Activated naive CD8-positive, alpha-beta T cell treated with anti-CD3 and anti-CD28 coated beads for 36 hours (primary cell): Measurements from ENCODE around the gene SPTLC2. TPM values are rescaled to one million over a fixed set of nuclear protein-coding genes. Genes with fewer than 3 reads are reported as not detected.
"Not testable (repeated sequence)": the region's sequence is repeated elsewhere in the genome, so short reads cannot be mapped to it uniquely, and the experiment has no call there.

Source experiments
- DNase-seq: peaks from one replicate; pipeline ENCODE4 v3.0.0; 2021
- H3K27ac Mint-ChIP-seq: one replicate; pipeline ENCODE4 v1.8.0; 2022; ENCODE audit warnings: mild to moderate bottlenecking, moderate library complexity, mixed read lengths
- H3K27me3 Mint-ChIP-seq: one replicate; pipeline ENCODE4 v1.8.0; 2022; ENCODE audit warnings: mild to moderate bottlenecking, mixed read lengths
- H3K36me3 Mint-ChIP-seq: one replicate; pipeline ENCODE4 v1.8.0; 2021; ENCODE audit warnings: mild to moderate bottlenecking, mixed read lengths
- H3K4me1 Mint-ChIP-seq: one replicate; pipeline ENCODE4 v1.8.0; 2021; ENCODE audit warnings: mixed read lengths
- H3K4me3 Mint-ChIP-seq: one replicate; pipeline ENCODE4 v1.8.0; 2022; ENCODE audit warnings: mild to moderate bottlenecking, moderate library complexity, mixed read lengths
- H3K9me3 Mint-ChIP-seq: one replicate; pipeline ENCODE4 v1.8.0; 2022; ENCODE audit warnings: mixed read lengths
- total RNA-seq, 2 experiments: library from RNA; stranded (reverse); gene quantifications; one replicate each; pipeline ENCODE4 v1.2.3, GENCODE V29; 2021

The SPTLC2 gene
- total RNA-seq, 2 experiments from 2014 or later: 30.7 to 36.2 TPM

DNA sequence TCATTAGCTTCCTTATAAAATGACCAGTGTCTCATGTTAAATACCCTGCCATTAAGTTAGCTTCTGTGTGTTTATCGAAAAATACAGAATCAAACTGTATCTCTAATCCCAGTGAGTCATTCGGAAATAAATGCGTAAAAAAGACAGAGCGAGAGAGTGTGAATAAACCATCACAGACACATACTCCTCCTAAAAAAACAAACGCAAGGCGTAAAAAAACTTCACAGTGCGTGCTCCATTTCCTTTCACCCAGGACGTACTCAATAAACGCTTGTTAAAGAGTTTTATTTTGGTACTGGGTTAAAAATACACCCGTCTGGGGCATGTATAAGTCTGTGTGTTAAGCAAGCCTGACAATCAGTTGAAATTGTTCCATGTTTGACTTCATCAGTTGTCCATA, 59.0 kb downstream of the SPTLC2 start:
- H3K4me3 Mint-ChIP-seq: no peak overlapping the region
- peak overlapping the region; percentile 49 for H3K27ac Mint-ChIP-seq
- peaks cover 19% of the 10 kb centered on the region for H3K4me1 Mint-ChIP-seq
- H3K9me3 Mint-ChIP-seq: no peaks in the 10 kb centered on the region
- H3K27me3 Mint-ChIP-seq: no peaks in the 10 kb centered on the region
- peaks cover 24% of the 10 kb centered on the region for H3K36me3 Mint-ChIP-seq
- no peak for DNase-seq

DNA sequence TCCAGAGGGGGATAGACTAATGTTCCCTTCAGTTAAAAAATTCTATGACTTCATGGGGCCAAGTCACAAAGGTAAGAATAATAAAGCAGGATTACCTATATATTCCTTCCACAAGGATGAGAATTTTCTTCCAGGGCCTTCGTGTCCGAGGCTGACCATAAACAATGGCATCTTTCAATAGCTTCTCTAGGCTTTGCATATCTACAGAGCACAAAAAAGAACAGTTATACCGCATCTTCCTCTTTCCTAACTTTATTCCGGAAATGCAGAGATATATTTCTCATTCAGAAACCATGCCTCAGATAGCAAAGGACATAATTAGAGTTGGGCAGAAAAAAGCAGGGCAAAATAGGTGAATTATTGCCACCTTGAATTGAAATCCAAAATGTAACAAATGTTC, 59.5 kb downstream of the SPTLC2 start:
- no peaks in the 10 kb centered on the region for H3K27me3 Mint-ChIP-seq
- H3K9me3 Mint-ChIP-seq: no peaks in the 10 kb centered on the region
- peak overlapping the region; percentile 49 for H3K27ac Mint-ChIP-seq
- no peak overlapping the region for H3K4me3 Mint-ChIP-seq
- peaks cover 28% of the 10 kb centered on the region for H3K36me3 Mint-ChIP-seq
- no peak for DNase-seq
- peaks cover 19% of the 10 kb centered on the region for H3K4me1 Mint-ChIP-seq

DNA sequence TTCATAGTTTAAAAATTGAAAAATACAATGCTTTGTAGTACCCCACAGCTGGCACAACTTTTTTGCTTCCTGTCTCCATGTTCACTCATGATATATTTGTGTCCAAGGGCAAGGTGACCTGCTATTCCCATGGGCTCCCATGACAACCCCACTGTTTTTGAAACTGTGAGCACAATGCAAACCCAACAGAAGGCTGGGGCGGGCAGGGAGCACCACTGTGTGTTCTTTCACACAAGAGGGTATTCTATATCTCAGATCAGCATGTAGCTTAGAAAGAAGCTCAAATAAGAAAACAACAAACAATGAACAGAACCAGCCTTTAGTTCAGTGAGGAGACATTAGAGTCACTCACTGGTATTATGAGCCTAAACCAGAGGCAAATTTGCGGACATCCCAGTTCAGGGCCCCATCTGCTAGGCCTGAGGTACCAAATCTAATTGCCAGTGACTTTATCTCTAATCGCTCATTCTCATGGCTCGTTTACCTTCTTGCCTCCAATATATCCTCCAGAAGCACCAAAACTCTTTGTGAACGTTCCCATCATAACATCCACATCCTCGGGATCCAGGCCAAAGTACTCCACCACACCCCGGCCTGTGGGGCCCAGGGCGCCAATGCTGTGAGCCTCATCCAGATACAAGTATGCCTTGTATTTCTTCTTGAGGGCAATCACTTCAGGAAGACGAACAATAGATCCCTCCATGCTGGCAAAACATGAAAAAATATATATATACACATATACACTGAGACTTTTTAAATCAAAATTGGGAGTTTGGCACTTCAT, 61.4 kb downstream of the SPTLC2 start:
- no peaks in the 10 kb centered on the region for H3K9me3 Mint-ChIP-seq
- H3K27ac Mint-ChIP-seq: peak overlapping the region; percentile 87
- H3K4me3 Mint-ChIP-seq: no peak overlapping the region
- H3K36me3 Mint-ChIP-seq: peaks cover 27% of the 10 kb centered on the region
- H3K4me1 Mint-ChIP-seq: peaks cover 19% of the 10 kb centered on the region
- no peak for DNase-seq
- no peaks in the 10 kb centered on the region for H3K27me3 Mint-ChIP-seq

DNA sequence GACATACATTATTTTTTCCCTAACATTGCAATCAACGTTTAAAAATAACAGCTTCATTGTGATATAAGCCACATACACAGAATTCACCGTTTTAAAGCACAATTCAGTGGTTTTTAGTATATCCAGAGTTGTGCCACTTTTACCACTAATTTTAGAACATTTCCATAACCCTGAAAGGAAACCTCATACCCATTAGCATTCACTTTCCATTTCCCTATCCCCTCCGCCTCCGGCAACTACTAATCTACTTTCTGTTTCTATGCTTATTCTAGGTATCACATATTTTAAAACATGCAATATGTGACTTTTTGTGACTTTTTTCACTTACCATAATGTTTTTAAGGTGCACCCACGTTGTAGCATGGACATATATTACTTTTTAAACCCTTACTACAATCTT, 62.2 kb downstream of the SPTLC2 start:
- peak; percentile 8 for DNase-seq
- no peaks in the 10 kb centered on the region for H3K9me3 Mint-ChIP-seq
- no peaks in the 10 kb centered on the region for H3K27me3 Mint-ChIP-seq
- peak overlapping the region; percentile 87 for H3K27ac Mint-ChIP-seq
- peaks cover 19% of the 10 kb centered on the region for H3K4me1 Mint-ChIP-seq
- peaks cover 27% of the 10 kb centered on the region for H3K36me3 Mint-ChIP-seq
- H3K4me3 Mint-ChIP-seq: no peak overlapping the region

DNA sequence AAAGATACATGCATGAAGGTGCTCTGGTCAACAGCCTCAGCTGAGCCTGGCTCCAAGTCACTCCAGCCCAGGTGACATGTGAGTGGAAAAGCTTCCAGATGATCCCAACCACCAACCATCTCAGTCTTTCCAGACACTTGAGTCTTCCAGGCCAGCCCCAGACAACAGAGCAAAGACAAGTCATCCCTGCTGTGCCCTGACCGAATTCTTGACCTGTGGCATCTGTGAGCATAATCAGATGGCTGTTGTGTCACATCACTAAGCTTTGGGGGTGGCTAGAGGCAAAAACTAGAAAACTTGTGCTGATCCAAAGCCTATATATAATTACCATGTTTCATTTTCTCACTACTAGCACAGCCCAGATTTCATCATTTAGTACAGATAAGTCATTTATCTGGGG, 67.0 kb downstream of the SPTLC2 start:
- Mint-ChIP-seq H3K9me3 (no peaks in the 10 kb centered on the region), H3K27me3 (no peaks in the 10 kb centered on the region), H3K27ac (no peak overlapping the region), H3K4me3 (no peak overlapping the region), H3K4me1 (peaks cover 8% of the 10 kb centered on the region), H3K36me3 (peaks cover 23% of the 10 kb centered on the region)
- no peak for DNase-seq

DNA sequence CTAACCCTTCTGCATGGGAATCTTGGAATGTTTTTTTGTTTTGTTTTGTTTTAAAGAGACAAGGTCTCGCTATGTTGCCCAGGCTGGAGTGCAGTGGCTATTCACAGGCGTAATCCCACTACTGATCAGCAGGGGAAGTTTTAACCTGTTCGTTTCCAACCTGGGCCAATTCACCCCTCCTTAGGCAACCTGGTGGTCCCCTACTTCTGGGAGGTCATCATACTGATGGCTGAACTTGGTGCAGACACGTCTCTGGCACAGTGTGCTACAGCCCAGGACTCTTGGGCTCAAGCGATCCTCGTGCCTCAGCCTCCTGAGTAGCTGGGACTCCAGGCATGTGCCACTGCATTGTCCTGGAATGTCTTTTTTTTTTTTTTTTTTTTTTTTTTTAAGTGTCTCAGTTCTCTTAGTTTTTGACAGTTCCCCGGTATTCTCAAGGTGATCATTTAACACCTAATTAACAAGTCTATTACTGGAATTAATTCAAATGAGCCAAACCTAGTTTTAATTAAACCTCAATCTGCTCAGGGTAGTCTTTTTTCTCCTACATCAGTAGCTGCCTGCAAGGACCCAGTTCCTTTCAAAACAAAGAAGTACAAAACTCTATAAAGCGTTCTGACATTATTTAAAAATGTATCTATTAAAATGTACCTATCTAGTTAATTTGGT, 68.8 kb downstream of the SPTLC2 start:
- H3K36me3 Mint-ChIP-seq: peaks cover 16% of the 10 kb centered on the region
- no peaks in the 10 kb centered on the region for H3K27me3 Mint-ChIP-seq
- DNase-seq: no peak
- peaks cover 2% of the 10 kb centered on the region for H3K4me1 Mint-ChIP-seq
- H3K4me3 Mint-ChIP-seq: no peak overlapping the region
- H3K27ac Mint-ChIP-seq: no peak overlapping the region
- no peaks in the 10 kb centered on the region for H3K9me3 Mint-ChIP-seq

DNA sequence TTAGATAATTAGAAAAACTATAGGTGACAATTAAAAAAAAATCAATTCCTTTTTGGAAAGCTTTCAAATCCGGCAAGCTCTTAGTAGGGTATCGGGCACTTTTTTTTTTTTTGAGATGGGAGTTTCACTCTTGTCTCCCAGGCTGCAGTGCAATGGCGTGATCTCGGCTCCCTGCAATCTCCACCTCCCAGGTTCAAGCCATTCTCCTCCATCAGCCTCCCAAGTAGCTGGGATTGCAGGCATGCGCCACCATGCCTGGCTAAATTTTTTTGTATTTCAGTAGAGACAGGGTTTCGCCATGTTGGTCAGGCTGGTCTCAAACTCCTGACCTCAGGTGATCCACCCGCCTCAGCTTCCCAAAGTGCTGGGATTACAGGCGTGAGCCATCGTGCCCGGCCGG, 71.3 kb downstream of the SPTLC2 start:
- H3K27me3 Mint-ChIP-seq, H3K4me1 Mint-ChIP-seq, H3K27ac Mint-ChIP-seq, H3K9me3 Mint-ChIP-seq, H3K4me3 Mint-ChIP-seq, DNase-seq: not testable (repeated sequence)
- peaks cover 15% of the 10 kb centered on the region for H3K36me3 Mint-ChIP-seq

DNA sequence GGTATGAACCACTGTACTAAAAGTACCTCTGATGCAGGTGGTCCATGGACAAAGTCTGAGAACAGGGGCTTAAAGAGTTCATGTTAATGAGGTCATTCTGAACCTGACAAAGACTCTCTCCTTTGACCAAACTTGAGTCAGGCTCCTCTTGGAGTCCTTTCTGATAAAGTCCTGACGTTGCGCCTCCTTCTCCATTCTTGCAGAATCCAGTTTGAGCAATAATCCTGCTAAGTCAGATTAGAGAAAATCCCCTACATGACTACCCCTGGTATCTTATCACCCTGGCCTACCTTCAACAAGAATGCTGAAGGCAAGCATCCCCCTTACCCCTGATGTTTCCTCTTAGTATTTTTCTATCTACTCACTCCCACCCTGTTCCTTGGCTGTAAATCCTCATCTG, 71.9 kb downstream of the SPTLC2 start:
- Mint-ChIP-seq H3K27me3 (no peaks in the 10 kb centered on the region), H3K27ac (no peak overlapping the region), H3K4me1 (peaks cover 7% of the 10 kb centered on the region), H3K4me3 (no peak overlapping the region), H3K36me3 (peaks cover 15% of the 10 kb centered on the region), H3K9me3 (no peaks in the 10 kb centered on the region)
- no peak for DNase-seq

DNA sequence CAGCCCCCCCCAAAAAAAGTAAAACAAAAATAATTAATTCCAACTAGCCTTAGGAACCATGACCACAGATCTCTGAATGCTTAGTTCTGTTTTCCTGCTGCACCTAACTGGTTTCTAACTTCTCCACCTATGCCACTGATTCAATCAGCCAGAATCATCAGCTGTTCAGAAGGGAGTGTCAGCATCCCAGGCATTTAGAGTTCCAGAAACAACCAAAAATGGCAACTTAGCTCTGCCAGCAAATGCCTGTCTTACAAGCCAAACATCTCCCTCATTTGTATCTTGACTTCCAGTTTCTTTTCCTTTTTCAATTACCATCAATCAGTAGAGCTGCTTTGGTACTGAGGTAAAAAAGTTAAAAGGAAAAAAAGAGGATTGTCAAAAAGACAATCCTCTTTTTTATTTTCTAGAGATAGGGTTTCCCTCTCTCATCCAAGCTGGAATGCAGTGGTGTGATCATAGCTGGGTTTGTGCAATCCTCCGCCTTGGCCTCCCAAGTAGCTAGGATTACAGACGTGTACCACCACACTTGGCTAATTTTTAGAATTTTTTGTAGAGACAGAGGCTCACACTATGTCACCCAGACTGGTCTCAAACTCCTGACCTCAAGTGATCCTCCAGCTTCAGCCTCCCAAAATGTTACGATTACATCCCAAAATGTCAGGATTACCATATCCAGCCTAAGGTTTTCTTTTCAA, 72.7 kb downstream of the SPTLC2 start:
- H3K27ac Mint-ChIP-seq: no peak overlapping the region
- no peak overlapping the region for H3K4me3 Mint-ChIP-seq
- H3K36me3 Mint-ChIP-seq: peaks cover 15% of the 10 kb centered on the region

DNA sequence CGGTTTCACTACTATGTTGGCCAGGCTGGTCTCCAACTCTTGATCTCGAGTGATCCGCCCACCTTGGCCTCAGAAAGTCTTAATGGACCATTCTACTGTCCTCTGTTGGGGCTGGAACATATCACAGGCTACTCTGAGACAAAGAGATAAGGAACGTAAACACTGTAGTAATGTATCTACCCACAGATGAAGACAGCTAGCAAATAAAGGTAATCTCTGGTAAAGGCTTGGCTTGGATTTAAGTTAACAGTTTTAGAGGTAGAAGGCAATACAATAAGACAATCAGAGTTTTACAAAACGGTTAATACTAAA, 73.2 kb downstream of the SPTLC2 start:
- H3K36me3 Mint-ChIP-seq: peaks cover 11% of the 10 kb centered on the region
- H3K4me3 Mint-ChIP-seq: no peak overlapping the region
- no peaks in the 10 kb centered on the region for H3K27me3 Mint-ChIP-seq
- no peaks in the 10 kb centered on the region for H3K9me3 Mint-ChIP-seq
- no peak for DNase-seq
- no peak overlapping the region for H3K27ac Mint-ChIP-seq
- H3K4me1 Mint-ChIP-seq: peaks cover 7% of the 10 kb centered on the region

More for the DNA sequence above, 72.7 kb downstream of the SPTLC2 start:
- Mint-ChIP-seq H3K9me3 (no peaks in the 10 kb centered on the region), H3K4me1 (peaks cover 7% of the 10 kb centered on the region), H3K27me3 (no peaks in the 10 kb centered on the region)
- DNase-seq: no peak

DNA sequence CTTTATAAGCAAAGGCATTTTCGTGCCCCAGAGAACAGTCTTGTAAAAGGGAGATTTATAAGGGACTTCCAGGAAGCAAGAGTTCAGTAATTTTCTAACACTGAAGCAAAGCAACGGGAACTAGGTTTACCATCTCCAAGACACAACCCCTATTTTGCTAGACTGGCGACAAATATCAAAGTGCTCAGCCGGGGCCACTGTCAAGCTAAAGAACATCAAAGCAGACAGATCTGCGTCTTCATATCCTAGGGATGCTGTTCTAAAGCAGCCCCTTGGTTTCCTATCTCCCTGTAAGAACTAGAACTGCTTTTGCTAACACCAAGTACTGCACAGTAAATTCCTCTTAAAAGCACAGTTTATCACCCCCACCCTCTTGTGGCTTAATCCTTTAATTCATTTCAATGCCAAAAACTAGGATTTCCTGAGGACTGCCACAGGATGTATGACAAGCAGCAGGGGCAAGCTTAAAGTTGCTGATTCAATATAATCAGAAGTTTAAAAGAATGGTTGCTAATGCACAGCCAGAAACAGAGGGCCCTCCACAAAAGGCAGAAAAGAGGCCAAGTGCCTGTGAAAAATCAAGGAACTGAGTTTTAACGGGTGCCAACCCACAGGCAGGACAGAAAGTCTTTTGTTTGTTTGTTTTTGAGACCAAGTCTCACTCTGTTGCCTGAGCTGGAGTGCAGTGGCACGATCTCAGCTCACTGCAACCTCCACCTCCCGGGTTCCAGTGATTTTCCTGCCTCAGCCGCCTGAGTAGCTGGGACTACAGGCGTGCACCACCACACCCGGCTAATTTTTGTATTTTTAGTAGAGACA, 73.8 kb downstream of the SPTLC2 start:
- Mint-ChIP-seq H3K4me3 (no peak overlapping the region), H3K36me3 (peaks cover 11% of the 10 kb centered on the region), H3K27me3 (no peaks in the 10 kb centered on the region), H3K4me1 (peaks cover 7% of the 10 kb centered on the region), H3K27ac (no peak overlapping the region), H3K9me3 (no peaks in the 10 kb centered on the region)
- DNase-seq: no peak

DNA sequence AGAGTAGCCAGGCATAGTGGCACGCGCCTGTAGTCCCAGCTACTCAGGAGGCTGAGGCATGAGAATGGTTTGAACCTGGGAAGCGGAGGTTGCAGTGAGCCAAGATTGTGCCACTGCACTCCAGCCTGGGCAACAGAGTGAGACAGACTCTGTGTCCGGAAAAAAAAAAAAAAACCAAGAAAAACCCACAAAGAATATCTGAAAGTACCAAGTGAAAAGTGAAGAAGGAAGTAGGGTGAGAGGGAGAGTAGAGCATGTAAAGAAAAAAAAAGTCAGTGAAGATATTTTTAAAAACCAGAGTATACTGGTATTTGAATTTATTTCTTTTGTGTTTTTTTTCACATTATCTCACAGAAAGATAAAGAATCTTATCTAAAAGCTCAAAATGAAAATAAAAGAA, 74.5 kb downstream of the SPTLC2 start:
- no peak overlapping the region for H3K27ac Mint-ChIP-seq
- H3K4me3 Mint-ChIP-seq: no peak overlapping the region

DNA sequence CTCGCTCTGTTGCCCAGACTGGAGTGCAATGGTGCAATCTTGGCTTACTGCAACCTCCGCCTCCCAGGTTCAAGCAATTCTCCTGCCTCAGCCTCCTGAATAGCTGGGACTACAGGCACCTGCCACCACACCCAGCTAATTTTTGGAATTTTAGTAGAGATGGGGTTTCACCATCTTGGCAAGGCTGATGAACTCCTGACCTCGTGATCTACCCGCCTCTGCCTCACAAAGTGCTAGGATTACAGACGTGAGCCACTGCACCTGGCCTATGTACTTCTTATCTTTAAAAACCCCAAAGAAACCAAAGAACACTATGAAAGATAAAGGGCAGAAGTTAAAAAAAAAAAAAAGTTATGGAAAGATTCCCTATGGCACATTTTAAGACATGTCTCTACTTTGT, 79.5 kb downstream of the SPTLC2 start:
- H3K36me3 Mint-ChIP-seq: peaks cover 23% of the 10 kb centered on the region
- H3K4me1 Mint-ChIP-seq, H3K27me3 Mint-ChIP-seq, DNase-seq, H3K4me3 Mint-ChIP-seq, H3K27ac Mint-ChIP-seq, H3K9me3 Mint-ChIP-seq: not testable (repeated sequence)

More for the DNA sequence above, 74.5 kb downstream of the SPTLC2 start:
- H3K27me3 Mint-ChIP-seq: no peaks in the 10 kb centered on the region
- peaks cover 13% of the 10 kb centered on the region for H3K36me3 Mint-ChIP-seq
- no peak for DNase-seq
- no peaks in the 10 kb centered on the region for H3K9me3 Mint-ChIP-seq
- H3K4me1 Mint-ChIP-seq: peaks cover 7% of the 10 kb centered on the region

DNA sequence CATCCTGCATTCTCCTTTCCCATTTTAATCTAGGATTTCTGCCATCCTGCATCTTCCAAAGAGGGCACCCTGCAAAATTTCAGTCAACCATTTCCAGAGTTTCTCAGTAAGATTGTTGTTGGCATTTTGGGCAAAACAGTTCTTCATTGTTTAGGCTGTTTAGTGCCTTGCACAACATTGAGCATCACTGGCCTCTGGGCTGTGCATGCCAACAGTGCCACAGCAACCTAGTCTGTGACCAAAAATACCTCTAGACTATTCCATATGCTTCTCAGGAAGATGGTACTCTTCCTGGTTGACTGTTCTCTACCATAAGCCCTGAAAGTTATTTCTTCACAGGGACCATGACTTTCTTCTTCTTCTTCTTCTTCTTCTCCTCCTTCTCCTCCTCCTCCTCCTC, 85.4 kb downstream of the SPTLC2 start:
- Mint-ChIP-seq H3K9me3 (no peaks in the 10 kb centered on the region), H3K4me1 (peaks cover 5% of the 10 kb centered on the region), H3K27me3 (no peaks in the 10 kb centered on the region), H3K27ac (no peak overlapping the region), H3K36me3 (peaks cover 18% of the 10 kb centered on the region), H3K4me3 (no peak overlapping the region)
- DNase-seq: no peak

DNA sequence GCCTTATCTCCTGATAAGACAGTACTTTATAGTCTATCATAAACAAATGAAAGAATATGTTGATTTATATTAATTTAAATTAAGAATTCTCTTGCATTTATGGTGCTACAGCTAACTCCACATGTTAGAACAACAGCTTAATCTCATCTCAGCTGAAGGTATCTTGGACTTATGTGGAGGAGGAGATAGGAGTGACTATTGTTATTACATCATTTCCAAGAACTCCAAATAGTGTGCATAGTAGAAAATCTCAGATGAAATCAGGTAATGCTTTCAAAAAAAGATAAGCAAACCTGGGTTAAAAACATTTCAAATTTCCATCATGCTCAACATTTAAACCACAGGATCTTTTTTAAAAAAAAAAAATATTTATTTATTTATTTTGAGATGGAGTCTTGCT, 86.5 kb downstream of the SPTLC2 start:
- H3K36me3 Mint-ChIP-seq: peaks cover 13% of the 10 kb centered on the region
- H3K4me3 Mint-ChIP-seq: no peak overlapping the region
- peaks cover 5% of the 10 kb centered on the region for H3K4me1 Mint-ChIP-seq
- no peaks in the 10 kb centered on the region for H3K27me3 Mint-ChIP-seq
- no peaks in the 10 kb centered on the region for H3K9me3 Mint-ChIP-seq
- DNase-seq: no peak
- H3K27ac Mint-ChIP-seq: no peak overlapping the region
